Measurements from ENCODE around the gene MAD1L1. TPM values are rescaled to one million over a fixed set of nuclear protein-coding genes. Genes with fewer than 3 reads are reported as not detected.
"Not testable (repeated sequence)": the region's sequence is repeated elsewhere in the genome, so short reads cannot be mapped to it uniquely, and the experiment has no call there.

MAD1L1 gene
- total RNA-seq, 1 donor from 2014 or later = 55.0 TPM

GRCh38 chr7:1824151-1824881 is 408.4 kb downstream of the MAD1L1 start:
- H3K4me1 Mint-ChIP-seq (ENCODE audit: low read depth); H3K4me3 Mint-ChIP-seq (ENCODE audit: low read depth); H3K27ac Mint-ChIP-seq; H3K27me3 Mint-ChIP-seq (ENCODE audit: low read depth); DNase-seq (ENCODE audit: low spot score); intact Hi-C loops (cut with micrococcal nuclease); H3K36me3 Mint-ChIP-seq (ENCODE audit: low read depth); H3K9me3 Mint-ChIP-seq: not testable (repeated sequence)

- Mint-ChIP-seq H3K4me1 (ENCODE audit: low read depth) (peaks cover 8% of the 10 kb centered on the region), H3K9me3 (peaks cover 1% of the 10 kb centered on the region), H3K27ac (no peak overlapping the region), H3K27me3 (ENCODE audit: low read depth) (peaks cover 11% of the 10 kb centered on the region), H3K4me3 (ENCODE audit: low read depth) (no peak overlapping the region), H3K36me3 (ENCODE audit: low read depth) (peaks cover 1% of the 10 kb centered on the region)
- intact Hi-C loops (cut with micrococcal nuclease) = no loop called here
- DNase-seq (ENCODE audit: low spot score) = no peak
Measured at GRCh38 chr7:1823376-1824150, 409.2 kb downstream of the MAD1L1 start.

DNA sequence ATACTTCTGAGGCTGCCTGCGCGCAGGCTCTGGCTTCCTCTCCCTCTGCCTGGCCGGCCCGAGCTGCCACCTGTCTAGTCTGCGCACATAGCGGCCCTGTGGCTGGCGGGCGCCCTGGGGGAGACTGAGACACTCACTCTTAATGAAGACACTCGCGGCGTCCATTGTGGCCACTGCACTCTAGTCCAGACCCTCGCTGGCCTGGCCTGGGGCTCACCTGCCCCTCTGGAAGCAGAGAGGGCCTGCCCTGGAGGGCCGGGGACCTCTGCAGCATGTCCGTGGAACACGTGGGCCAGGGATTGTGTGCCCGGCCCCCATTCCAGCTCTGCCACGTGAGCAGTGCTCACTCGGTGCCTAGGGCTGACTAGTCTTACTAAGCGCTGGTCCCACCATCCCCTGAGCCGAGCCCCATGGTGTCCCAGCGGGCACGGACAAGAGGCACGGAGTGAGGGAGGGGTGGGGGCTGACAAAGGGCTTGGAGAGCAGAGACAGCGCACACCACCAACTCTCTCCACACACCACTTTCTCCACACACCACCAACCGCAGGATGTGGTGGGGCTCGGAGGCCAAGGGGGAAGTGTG is 413.4 kb downstream of the MAD1L1 start:
- DNase-seq (ENCODE audit: low spot score) = no peak
- Mint-ChIP-seq H3K36me3 (ENCODE audit: low read depth) (no peaks in the 10 kb centered on the region), H3K4me1 (ENCODE audit: low read depth) (peaks cover 8% of the 10 kb centered on the region), H3K4me3 (ENCODE audit: low read depth) (no peak overlapping the region), H3K27me3 (ENCODE audit: low read depth) (peaks cover 11% of the 10 kb centered on the region), H3K27ac (no peak overlapping the region), H3K9me3 (no peaks in the 10 kb centered on the region)
- intact Hi-C loops (cut with micrococcal nuclease) = no loop called here

DNA sequence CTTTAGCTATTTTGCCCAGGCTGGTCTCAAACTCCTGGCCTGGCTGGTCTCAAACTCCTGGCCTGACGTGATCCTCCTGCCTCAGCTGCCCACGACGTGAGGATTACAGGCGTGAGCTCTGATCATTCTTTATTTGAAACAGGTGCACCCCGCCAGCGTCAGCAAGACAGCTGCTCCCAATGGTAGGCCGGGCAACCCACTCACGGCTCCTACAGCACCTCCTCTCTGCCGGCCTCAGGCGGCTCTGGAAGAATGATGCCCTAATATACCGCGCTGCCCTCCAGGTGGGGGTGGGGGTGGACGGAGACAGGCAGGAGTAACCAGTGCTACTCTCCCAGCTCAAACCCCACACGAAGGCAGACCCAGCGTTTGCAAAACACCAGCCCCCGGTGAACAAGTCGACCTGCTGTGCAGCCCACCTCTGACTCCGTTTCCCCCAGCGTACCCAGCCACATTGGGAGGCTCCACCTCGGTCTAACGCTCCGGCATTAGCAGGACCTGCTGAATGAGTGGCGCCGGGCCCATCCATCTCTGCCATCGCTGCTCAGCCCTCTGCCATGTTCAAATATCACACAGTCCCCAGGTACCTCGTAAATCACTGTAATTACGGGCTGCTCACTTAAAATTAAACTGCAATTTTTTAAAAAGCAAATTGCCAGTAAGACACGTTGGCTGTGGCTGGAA is 414.0 kb downstream of the MAD1L1 start:
- no peaks in the 10 kb centered on the region for H3K9me3 Mint-ChIP-seq
- H3K36me3 Mint-ChIP-seq (ENCODE audit: low read depth) = no peaks in the 10 kb centered on the region
- H3K27me3 Mint-ChIP-seq (ENCODE audit: low read depth) = peaks cover 11% of the 10 kb centered on the region
- intact Hi-C loops (cut with micrococcal nuclease) = no loop called here
- H3K27ac Mint-ChIP-seq = no peak overlapping the region
- DNase-seq (ENCODE audit: low spot score) = no peak
- peaks cover 8% of the 10 kb centered on the region for H3K4me1 Mint-ChIP-seq (ENCODE audit: low read depth)
- H3K4me3 Mint-ChIP-seq (ENCODE audit: low read depth) = no peak overlapping the region

DNA sequence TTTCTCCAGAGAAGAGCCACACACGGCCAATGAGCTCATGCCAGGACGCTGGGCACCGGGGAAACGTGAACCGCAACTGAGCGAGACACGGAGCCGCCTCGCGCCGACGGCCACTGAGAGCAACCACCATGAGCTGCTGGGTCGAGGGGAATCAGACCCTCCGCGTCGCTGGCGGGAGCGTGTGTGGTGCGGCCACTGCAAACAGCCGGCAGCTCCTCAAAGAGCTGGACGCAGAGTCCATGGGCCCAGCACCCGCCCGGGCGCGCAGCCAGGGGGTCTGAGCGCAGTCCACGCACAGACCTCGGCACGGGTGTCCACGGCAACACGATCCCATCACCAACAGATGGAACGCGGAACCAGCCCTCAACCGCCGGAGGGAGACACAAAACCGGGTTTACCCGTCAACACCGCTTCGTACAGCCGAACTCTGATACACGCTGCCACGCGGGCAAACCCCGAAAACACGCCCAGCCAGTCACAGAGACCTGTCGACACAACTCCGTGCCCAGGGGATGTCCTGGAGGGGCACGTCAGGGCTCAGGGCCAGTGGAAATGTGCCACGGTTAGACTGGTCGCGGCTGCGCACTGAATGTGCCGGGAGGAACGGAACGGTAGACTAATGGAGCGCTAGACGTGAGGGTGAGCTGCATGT is 415.6 kb downstream of the MAD1L1 start:
- Mint-ChIP-seq H3K27me3 (ENCODE audit: low read depth) (peaks cover 11% of the 10 kb centered on the region), H3K36me3 (ENCODE audit: low read depth) (no peaks in the 10 kb centered on the region), H3K27ac (no peak overlapping the region), H3K9me3 (no peaks in the 10 kb centered on the region), H3K4me1 (ENCODE audit: low read depth) (peaks cover 8% of the 10 kb centered on the region), H3K4me3 (ENCODE audit: low read depth) (no peak overlapping the region)
- intact Hi-C loops (cut with micrococcal nuclease) = no loop called here
- no peak for DNase-seq (ENCODE audit: low spot score)

GRCh38 chr7:1816451-1816850 is 416.3 kb downstream of the MAD1L1 start:
- H3K9me3 Mint-ChIP-seq; H3K27me3 Mint-ChIP-seq (ENCODE audit: low read depth); DNase-seq (ENCODE audit: low spot score); H3K27ac Mint-ChIP-seq; H3K4me3 Mint-ChIP-seq (ENCODE audit: low read depth); intact Hi-C loops (cut with micrococcal nuclease); H3K4me1 Mint-ChIP-seq (ENCODE audit: low read depth); H3K36me3 Mint-ChIP-seq (ENCODE audit: low read depth): not testable (repeated sequence)

- H3K4me3 Mint-ChIP-seq (ENCODE audit: low read depth); H3K27me3 Mint-ChIP-seq (ENCODE audit: low read depth); intact Hi-C loops (cut with micrococcal nuclease); H3K36me3 Mint-ChIP-seq (ENCODE audit: low read depth); H3K27ac Mint-ChIP-seq; H3K9me3 Mint-ChIP-seq; H3K4me1 Mint-ChIP-seq (ENCODE audit: low read depth); DNase-seq (ENCODE audit: low spot score): not testable (repeated sequence)
Measured at GRCh38 chr7:1815551-1816281, 417.0 kb downstream of the MAD1L1 start.

GRCh38 chr7:1815051-1815481 is 417.7 kb downstream of the MAD1L1 start:
- Mint-ChIP-seq H3K27ac (no peak overlapping the region), H3K9me3 (no peaks in the 10 kb centered on the region), H3K4me3 (ENCODE audit: low read depth) (no peak overlapping the region), H3K4me1 (ENCODE audit: low read depth) (peaks cover 7% of the 10 kb centered on the region), H3K36me3 (ENCODE audit: low read depth) (no peaks in the 10 kb centered on the region), H3K27me3 (ENCODE audit: low read depth) (peaks cover 7% of the 10 kb centered on the region)
- intact Hi-C loops (cut with micrococcal nuclease) = no loop called here
- no peak for DNase-seq (ENCODE audit: low spot score)

GRCh38 chr7:1814089-1814811 is 418.5 kb downstream of the MAD1L1 start:
- Mint-ChIP-seq H3K36me3 (ENCODE audit: low read depth) (no peaks in the 10 kb centered on the region), H3K4me1 (ENCODE audit: low read depth) (no peaks in the 10 kb centered on the region), H3K27me3 (ENCODE audit: low read depth) (peaks cover 2% of the 10 kb centered on the region), H3K4me3 (ENCODE audit: low read depth) (no peak overlapping the region), H3K9me3 (no peaks in the 10 kb centered on the region), H3K27ac (no peak overlapping the region)
- DNase-seq (ENCODE audit: low spot score) = no peak
- intact Hi-C loops (cut with micrococcal nuclease) = no loop called here

- no peak overlapping the region for H3K27ac Mint-ChIP-seq
- H3K4me3 Mint-ChIP-seq (ENCODE audit: low read depth) = no peak overlapping the region
- H3K36me3 Mint-ChIP-seq (ENCODE audit: low read depth) = no peaks in the 10 kb centered on the region
- no peaks in the 10 kb centered on the region for H3K27me3 Mint-ChIP-seq (ENCODE audit: low read depth)
- DNase-seq (ENCODE audit: low spot score) = no peak
- intact Hi-C loops (cut with micrococcal nuclease) = no loop called here
- H3K9me3 Mint-ChIP-seq = no peaks in the 10 kb centered on the region
- no peaks in the 10 kb centered on the region for H3K4me1 Mint-ChIP-seq (ENCODE audit: low read depth)
Measured at GRCh38 chr7:1813394-1814088, 419.2 kb downstream of the MAD1L1 start.

All from activated T-helper 2 cell treated with anti-CD3 and anti-CD28 coated beads, Interferon-gamma antibody, Interleukin-2, Interleukin-4, amounts not matched to agents 10 μg/mL and 5 μg/mL and 100 μg/mL, durations not matched to agents 14 hours and 24 hours and 36 hours (primary cell).